Left cardiac atrium (tissue), 4 donors: ENCODE results near the gene KIAA1217. TPM values are rescaled to one million over a fixed set of nuclear protein-coding genes. Genes with fewer than 3 reads are reported as not detected.

Experiments used
- ATAC-seq, 2 donors: fragments of 200-7000 bp; cut with Tn5 transposase; one replicate each; pipeline ENCODE4 v1.9.1; 2020; ENCODE audit warnings: mild to moderate bottlenecking in 2 of 2, moderate library complexity in 2 of 2
- DNase-seq: peaks from one replicate; pipeline ENCODE4 v3.0.0-alpha.2; 2020
- intact Hi-C, 2 donors: fragments of 100-400 bp; cut with DNase I; formaldehyde crosslinking; loops; one replicate each; pipeline versions ENCODE4 v1.14.1 to v1.15.1; 2022 to 2023
- microRNA-seq, 2 donors: library from miRNA; unstranded; fragments of <30 nt; microRNA quantifications; one replicate each; pipeline ENCODE4 v1.2.0, GENCODE V29; 2020
- total RNA-seq, 2 donors: library from RNA; stranded (reverse); fragmentation: NEBNext Ultra II Directional; extraction: Animal tissue kit (Norgen Biotek cat#: 25700); gene quantifications; one replicate each; pipeline ENCODE4 v1.2.1, GENCODE V29; 2021
- donor health status: DM: no; HTN: yes; CAD: no.
- donor health status: DM: no; HTN: yes; CAD: no; lungs with severe emphysema.
- donor health status: DM: yes; HTN: yes; CAD: no.
- donor health status: Dilated cardiomyopathy.

The KIAA1217 gene
- total RNA-seq, 2 donors from 2014 or later, result 19.5 to 32.6 TPM

DNA sequence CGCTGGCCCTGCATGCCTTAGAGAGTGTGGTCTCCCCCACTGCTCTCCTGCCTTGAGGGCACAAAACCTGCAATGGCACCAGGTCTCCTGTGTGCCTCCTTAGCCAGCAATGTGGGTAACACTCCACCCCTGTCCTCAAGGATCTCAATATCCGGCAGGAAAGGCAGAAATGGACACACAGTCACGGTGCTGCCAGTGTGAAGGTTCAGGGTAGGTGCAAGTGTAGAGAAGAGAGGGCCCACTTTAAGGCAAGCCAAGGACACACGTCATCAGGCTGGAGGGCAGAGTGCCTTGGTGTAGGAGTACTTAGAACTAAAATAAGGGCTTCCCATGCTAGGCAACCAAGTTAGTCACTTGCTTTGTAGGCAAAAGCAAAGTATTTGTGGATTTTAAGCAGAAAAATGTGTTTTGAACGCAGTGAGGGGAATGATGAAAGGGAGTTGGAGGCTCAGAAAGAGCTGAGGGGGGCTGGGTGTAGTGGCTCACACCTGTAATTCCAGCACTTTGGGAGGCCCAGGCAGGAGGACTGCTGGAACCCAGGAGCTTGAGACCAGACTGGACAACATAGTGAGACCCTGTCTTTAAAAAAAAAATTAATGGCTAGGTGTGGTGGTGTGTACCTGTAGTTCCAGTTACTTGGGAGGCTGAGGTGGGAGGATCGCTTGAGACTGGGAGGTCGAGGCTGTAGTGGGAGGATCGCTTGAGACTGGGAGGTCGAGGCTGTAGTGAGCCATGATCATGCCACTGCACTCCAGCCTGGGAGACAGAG is 361.9 kb downstream of the KIAA1217 start:
- intact Hi-C loops, result no loop called here
- ATAC-seq, result no peak
- no peak for DNase-seq

DNA sequence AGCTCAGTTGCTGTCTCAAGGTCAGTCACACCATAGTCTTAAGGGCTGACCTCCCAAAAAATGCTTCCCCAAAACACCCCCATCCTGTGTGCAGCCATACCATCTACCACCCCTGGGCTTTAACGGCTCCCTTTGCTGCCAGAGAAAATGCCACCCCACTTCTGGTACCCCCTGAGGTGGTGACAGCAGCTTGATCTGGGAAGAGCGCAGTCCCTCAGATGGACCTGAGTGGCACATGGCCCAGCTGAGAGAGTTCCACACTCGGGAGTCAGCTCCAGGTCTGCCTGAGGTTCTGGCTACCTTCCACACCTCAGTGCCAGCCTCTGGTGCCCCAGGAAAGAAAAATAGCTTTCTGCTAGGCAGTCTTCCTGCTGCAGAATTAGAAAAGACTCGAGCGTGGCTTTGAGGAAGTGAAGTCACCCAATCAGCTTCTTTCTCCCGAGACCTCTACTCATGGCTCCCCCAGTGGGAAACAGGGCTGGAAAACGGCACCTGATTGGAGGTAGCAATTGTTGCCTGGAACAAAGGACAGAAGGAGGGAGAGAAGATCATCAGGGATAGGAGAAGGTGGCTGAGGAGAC is 363.0 kb downstream of the KIAA1217 start:
- intact Hi-C loops, result no loop called here
- DNase-seq, result no peak
- no peak for ATAC-seq

DNA sequence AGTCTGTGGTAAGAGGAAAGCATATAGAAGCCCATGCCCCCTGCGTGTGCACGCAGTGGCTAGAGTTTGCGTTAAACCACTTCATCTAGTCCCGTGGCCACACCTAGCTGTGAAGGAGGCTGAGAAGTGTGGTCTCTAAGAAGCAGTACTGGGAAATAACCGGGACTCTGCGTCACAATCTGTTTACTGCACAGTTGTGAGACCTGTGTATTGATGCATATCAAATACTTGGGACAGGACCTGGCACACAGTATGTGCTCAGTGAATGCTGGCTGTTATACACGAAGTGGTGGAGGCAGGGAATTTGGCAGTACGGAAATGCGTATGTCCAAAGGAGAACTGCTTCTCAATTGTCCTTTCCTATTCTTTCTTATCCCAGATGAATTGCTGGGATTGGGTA is 365.2 kb downstream of the KIAA1217 start:
- DNase-seq, result no peak
- intact Hi-C loops, result no loop called here
- no peak for ATAC-seq

DNA sequence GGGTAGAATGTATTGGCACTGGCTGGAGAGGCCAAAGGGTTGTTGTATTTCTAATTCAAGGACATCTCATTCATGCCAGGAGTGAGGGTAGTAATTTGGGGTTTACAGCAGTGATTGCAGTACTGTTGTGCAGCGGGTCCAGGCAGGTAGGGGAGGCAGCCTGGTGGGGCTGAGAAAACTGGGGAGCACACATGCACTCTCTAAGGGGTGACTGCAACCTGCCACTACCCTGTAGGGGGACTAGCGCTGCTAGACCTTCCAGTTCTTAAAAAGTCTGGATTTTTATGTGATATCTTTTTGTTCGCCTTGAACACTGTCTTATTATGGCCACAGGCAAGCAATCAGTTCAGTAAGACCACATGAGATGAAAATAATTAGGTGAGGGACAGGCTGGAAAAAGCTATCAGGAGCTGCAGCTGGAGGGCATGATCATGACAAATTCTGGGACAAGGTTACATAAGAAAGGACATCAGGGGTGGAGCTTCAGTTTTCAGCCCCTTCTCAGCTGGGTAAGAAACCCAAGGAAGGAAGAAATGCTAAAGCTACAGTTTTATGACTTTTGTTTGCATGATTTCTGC is 365.7 kb downstream of the KIAA1217 start:
- DNase-seq (no peak), ATAC-seq (no peak)
- intact Hi-C loops, result no loop called here

DNA sequence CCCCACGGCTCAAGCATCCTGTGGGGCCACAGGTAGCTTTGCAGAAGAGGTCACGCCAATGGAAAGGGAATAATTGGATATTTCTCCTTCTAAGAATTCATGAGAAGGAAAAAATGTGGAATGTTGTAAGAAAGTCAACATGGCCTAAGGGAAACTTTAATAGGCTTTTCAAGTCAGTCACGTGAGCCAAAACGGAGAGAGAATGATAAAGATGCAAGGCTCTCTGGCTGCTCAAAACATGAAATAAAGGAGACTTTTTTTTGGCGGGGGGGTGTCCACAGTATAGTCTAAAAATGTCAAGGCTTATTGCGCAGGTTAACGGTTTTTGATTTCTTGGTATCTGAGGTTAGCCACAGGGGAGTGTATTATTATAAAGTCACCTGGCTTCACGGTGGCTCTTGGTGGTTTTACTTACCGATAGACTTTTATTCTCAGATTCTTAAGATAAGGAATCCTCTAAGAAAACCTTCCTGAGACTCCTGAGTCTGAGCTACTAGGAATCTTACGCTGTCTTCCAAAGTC is 366.6 kb downstream of the KIAA1217 start:
- DNase-seq (no peak), ATAC-seq (no peak)
- intact Hi-C loops, result no loop called here

DNA sequence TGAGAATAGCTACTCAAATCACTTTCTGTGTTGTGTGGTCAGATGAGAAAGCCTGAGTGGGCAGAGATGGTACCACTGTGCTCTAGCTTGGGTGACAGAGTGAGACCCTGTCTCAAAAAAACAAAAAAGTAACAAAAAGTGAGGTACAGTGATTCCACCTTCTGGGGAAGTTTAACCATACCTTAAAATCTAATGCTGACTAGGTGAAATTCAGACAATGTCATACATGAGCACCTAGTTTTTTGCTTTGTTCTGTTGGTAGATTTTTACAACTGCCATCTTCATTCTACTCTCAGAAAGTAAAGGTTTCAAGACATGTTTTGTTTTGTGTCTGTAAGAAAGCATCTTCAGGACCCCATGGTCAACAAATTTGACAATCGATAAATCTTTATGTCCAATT is 370.5 kb downstream of the KIAA1217 start:
- intact Hi-C loops, result no loop called here
- ATAC-seq (no peak), DNase-seq (no peak)

DNA sequence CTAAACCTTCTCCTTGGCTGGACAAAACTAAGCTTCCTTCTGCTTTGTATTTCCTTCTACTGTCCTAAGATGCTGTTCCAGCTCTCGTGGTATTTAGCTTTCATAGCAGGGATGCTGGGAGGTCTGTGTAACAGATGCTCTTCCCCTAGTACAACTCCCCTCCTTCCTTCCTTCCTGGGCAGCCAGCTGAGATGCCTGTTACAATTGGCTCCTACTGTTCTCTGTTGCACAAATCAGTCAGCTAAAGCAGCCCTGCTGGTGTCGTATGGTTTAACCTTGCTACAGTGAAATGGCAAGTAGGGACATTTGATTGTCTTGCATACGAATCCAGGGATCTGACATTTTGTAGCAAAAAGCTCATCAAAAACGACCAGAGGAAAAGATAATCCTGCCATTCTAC is 371.0 kb downstream of the KIAA1217 start:
- no peak for ATAC-seq
- no peak for DNase-seq
- intact Hi-C loops, result no loop called here

DNA sequence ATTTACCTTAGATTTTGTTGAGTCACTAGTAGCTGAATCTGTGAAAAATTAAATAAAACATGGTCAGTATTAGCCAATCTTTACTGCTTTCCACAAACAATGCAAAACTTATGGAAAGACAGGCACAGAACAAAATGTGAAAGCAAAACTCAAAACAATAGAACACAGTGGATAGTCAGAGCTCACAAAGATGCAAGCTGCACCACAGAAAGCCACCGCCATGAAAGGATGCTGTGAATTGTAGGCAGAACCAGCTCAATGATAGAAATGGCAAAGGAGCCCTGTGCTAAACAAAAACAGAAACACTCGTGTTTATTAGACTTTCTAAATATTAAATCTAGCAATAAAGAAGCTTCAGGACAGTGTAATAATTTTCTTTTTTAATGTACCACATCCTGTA is 380.3 kb downstream of the KIAA1217 start:
- DNase-seq (no peak), ATAC-seq (no peak)
- intact Hi-C loops, result no loop called here

DNA sequence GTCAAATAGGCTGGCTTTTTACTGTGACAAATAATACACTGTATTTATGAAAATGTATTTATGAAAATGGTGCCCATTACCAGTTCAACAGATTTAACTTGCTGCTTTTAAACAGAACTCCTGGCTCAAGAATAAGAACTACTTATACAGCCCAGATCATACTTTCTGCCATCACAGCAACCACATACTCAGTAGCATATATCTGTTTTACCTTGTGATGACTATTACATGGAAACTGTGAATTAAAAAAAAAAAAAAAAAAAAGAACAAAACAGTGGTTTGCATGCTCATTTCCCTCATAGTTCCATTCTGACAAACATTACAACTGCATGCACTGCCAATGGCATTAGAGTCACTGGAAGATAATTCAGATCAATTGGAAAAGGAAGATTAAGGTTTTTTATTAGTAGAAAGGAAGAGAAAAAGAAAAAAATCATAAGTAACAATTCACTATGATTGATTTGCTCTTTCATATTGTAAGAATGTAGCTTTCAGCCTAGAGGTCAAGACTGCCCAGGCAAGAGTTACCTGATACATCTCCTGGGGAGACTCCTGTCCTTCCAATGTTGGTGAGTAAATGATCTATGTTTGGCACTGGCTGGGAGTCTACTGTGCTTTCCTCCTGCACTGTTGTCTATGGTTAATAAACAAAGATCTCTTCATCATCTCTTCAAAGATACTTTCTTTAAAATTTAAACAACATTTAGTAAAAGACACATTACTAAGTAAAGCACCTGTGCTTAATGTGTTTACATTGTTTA is 381.9 kb downstream of the KIAA1217 start:
- no peak for ATAC-seq
- intact Hi-C loops, result no loop called here

DNA sequence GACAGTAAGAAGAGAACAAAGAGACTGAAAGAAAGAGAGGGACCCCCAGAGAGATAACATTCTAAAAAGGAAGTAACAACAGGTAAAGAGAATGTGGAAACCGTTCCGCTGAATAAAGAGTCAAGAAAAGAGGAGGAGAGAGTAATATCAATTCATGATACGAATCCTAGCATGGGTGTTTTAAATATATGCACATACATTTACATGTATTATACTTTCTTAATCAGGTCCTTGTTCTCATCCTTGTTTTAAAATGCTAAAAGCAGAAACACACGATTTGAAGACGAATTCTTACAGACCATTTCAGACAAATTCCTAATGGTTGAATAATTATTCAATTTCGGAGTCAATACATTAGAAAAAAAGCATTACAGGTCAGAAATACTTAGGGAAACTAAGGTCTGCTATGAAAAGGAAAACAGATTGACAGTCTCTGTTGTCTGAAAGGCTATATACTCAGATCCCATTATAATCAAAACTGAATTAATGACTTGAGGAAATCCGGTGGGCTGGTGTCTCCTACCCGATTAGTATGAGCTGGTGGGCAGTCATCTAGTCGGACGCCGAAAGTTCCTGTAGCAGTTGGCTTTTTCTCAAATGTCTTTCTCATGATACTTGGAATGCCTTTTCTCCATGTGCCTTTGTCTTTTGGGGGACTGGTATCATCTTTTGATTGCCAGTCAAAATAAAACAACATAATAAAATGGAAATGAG is 387.4 kb downstream of the KIAA1217 start:
- ATAC-seq (no peak), DNase-seq (no peak)
- intact Hi-C loops, result no loop called here

More for the DNA sequence above, 381.9 kb downstream of the KIAA1217 start:
- DNase-seq, result no peak

DNA sequence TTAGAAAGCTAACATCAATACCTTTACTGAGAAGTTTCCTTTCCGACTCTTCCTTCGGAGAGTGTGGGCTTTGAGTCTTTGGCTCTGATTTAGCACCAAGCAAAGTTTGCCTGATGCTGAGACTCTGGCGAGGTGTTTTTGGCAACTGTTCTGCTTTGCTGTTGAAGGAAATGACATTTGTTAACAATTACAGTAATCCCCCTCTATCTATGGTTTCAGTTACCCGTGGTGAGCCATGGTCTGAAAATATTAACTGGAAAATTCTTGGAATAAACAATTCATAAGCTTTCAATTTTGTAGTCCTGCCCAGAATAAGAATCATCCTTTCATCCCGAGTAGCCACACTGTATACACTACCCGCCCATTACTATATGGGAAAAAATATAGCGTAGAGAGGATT is 388.5 kb downstream of the KIAA1217 start:
- DNase-seq (no peak), ATAC-seq (no peak)
- intact Hi-C loops, result no loop called here

Small RNA genes within 50 kb of the gene (microRNA-seq; reads per million reads assigned to microRNA genes)
- gene MIR603, result 0 reads per million in 2 donors
